ENCODE data around the gene SNCB.

Gene SNCB

GRCh38 chr5:176636426-176636825 lies 6.1 kb upstream of the SNCB start:
- H3K36me3 ChIP-seq (ENCODE audit: control insufficient read depth in 1 of 2, insufficient read depth in 2 of 2, low read length in 2 of 2): no peaks in the 10 kb centered on the region
- no peak overlapping the region for H3K4me3 ChIP-seq (ENCODE audit: low read depth, low read length)
- H4K8ac ChIP-seq (ENCODE audit: low read depth, low read length): no peak overlapping the region
- peaks cover 5% of the 10 kb centered on the region for H3K9me3 ChIP-seq (ENCODE audit: insufficient read depth, low read depth, low read length)
- H2BK5ac ChIP-seq (ENCODE audit: low read depth, low read length, poor library complexity): no peak overlapping the region
- H3K79me1 ChIP-seq (ENCODE audit: low read length): no peaks in the 10 kb centered on the region
- no peak overlapping the region for H2AFZ ChIP-seq (ENCODE audit: insufficient read depth, low read length, poor library complexity)
- no peak overlapping the region for H3K18ac ChIP-seq (ENCODE audit: low read length)
- no peak overlapping the region for H3K14ac ChIP-seq (ENCODE audit: low read length)
- no peak overlapping the region for H2BK120ac ChIP-seq (ENCODE audit: insufficient read depth, low read length, poor library complexity)
- H3K9ac ChIP-seq (ENCODE audit: low read length): no peak overlapping the region
- no peak overlapping the region for H3K4ac ChIP-seq (ENCODE audit: low read depth, low read length)
- H3K23ac ChIP-seq (ENCODE audit: low read length): no peak overlapping the region
- no CpG with 5 or more reads among the region's 9 CpGs for WGBS (ENCODE audit: extremely low coverage, insufficient coverage, insufficient read length)
- no peaks in the 10 kb centered on the region for H3K4me1 ChIP-seq (ENCODE audit: control insufficient read depth in 1 of 2, insufficient read depth in 2 of 2, low read length in 2 of 2)
- H3K27ac ChIP-seq (ENCODE audit: low read depth, low read length): no peak overlapping the region
- H4K91ac ChIP-seq (ENCODE audit: low read depth, low read length): no peak overlapping the region
- H3K79me2 ChIP-seq (ENCODE audit: control insufficient read depth, insufficient read depth, low read length, poor library complexity): no peaks in the 10 kb centered on the region
- no peak for DNase-seq
- no peak overlapping the region for H4K12ac ChIP-seq (ENCODE audit: low read depth, low read length)
- peaks cover 3% of the 10 kb centered on the region for H3K27me3 ChIP-seq (ENCODE audit: insufficient read depth, low read length)
- H3K4me2 ChIP-seq (ENCODE audit: low read length): no peak overlapping the region
- no peak overlapping the region for H2BK12ac ChIP-seq (ENCODE audit: low read length)
- no peak overlapping the region for H2AK5ac ChIP-seq (ENCODE audit: low read length)

GRCh38 chr5:176633598-176633997 lies 3.3 kb upstream of the SNCB start:
- Histone ChIP-seq H3K18ac (ENCODE audit: low read length) (no peak overlapping the region), H4K91ac (ENCODE audit: low read depth, low read length) (no peak overlapping the region), H3K4me3 (ENCODE audit: low read depth, low read length) (no peak overlapping the region), H3K27ac (ENCODE audit: low read depth, low read length) (no peak overlapping the region), H3K4me1 (ENCODE audit: control insufficient read depth in 1 of 2, insufficient read depth in 2 of 2, low read length in 2 of 2) (peaks cover 0 to 6% of the 10 kb centered on the region in 2 experiments), H3K79me1 (ENCODE audit: low read length) (no peaks in the 10 kb centered on the region), H4K12ac (ENCODE audit: low read depth, low read length) (no peak overlapping the region), H2BK12ac (ENCODE audit: low read length) (no peak overlapping the region), H2BK5ac (ENCODE audit: low read depth, low read length, poor library complexity) (no peak overlapping the region), H4K8ac (ENCODE audit: low read depth, low read length) (no peak overlapping the region), H3K4me2 (ENCODE audit: low read length) (no peak overlapping the region), H2AK5ac (ENCODE audit: low read length) (no peak overlapping the region), H3K36me3 (ENCODE audit: control insufficient read depth in 1 of 2, insufficient read depth in 2 of 2, low read length in 2 of 2) (no peaks in the 10 kb centered on the region), H3K79me2 (ENCODE audit: control insufficient read depth, insufficient read depth, low read length, poor library complexity) (no peaks in the 10 kb centered on the region), H3K27me3 (ENCODE audit: insufficient read depth, low read length) (peaks cover 30% of the 10 kb centered on the region), H3K23ac (ENCODE audit: low read length) (no peak overlapping the region), H3K14ac (ENCODE audit: low read length) (no peak overlapping the region), H3K9ac (ENCODE audit: low read length) (no peak overlapping the region), H2AFZ (ENCODE audit: insufficient read depth, low read length, poor library complexity) (no peak overlapping the region), H3K4ac (ENCODE audit: low read depth, low read length) (no peak overlapping the region), H3K9me3 (ENCODE audit: insufficient read depth, low read depth, low read length) (peaks cover 10% of the 10 kb centered on the region), H2BK120ac (ENCODE audit: insufficient read depth, low read length, poor library complexity) (no peak overlapping the region)
- DNase-seq: no peak
- 100% methylated on average over 2 of the region's 6 CpGs for WGBS (ENCODE audit: extremely low coverage, insufficient coverage, insufficient read length)

DNA sequence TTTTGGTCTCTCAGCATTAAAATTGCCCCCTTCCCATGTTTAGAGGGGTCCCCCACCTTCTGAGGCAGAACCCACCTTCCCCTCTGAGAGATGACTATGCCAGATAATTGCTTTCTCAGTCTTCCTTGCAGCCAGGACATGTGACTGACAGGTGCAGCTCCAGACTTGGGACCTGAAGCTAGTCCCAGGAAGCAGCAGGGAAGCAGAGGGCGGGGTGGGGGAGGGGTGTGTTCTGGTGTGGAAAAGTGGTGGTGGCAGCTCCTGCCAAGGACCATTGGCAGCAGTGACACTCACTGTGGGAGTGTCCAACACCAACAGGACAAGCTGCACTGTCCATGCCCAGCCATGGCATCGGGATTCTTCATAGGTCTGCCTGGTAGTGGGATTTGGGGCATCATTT lies 2.4 kb upstream of the SNCB start:
- no peak for DNase-seq
- no peaks in the 10 kb centered on the region for H3K79me1 ChIP-seq (ENCODE audit: low read length)
- peaks cover 10% of the 10 kb centered on the region for H3K9me3 ChIP-seq (ENCODE audit: insufficient read depth, low read depth, low read length)
- H3K18ac ChIP-seq (ENCODE audit: low read length): no peak overlapping the region
- H3K9ac ChIP-seq (ENCODE audit: low read length): no peak overlapping the region
- peaks cover 0 to 6% of the 10 kb centered on the region in 2 experiments for H3K4me1 ChIP-seq (ENCODE audit: control insufficient read depth in 1 of 2, insufficient read depth in 2 of 2, low read length in 2 of 2)
- H3K27me3 ChIP-seq (ENCODE audit: insufficient read depth, low read length): peaks cover 34% of the 10 kb centered on the region
- H3K4me2 ChIP-seq (ENCODE audit: low read length): no peak overlapping the region
- H2AFZ ChIP-seq (ENCODE audit: insufficient read depth, low read length, poor library complexity): no peak overlapping the region
- no peaks in the 10 kb centered on the region for H3K79me2 ChIP-seq (ENCODE audit: control insufficient read depth, insufficient read depth, low read length, poor library complexity)
- H3K4ac ChIP-seq (ENCODE audit: low read depth, low read length): no peak overlapping the region
- WGBS (ENCODE audit: extremely low coverage, insufficient coverage, insufficient read length): no CpG with 5 or more reads among the region's 2 CpGs
- H4K12ac ChIP-seq (ENCODE audit: low read depth, low read length): no peak overlapping the region
- H4K91ac ChIP-seq (ENCODE audit: low read depth, low read length): no peak overlapping the region
- H3K27ac ChIP-seq (ENCODE audit: low read depth, low read length): no peak overlapping the region
- no peak overlapping the region for H3K14ac ChIP-seq (ENCODE audit: low read length)
- H2BK5ac ChIP-seq (ENCODE audit: low read depth, low read length, poor library complexity): no peak overlapping the region
- H2BK120ac ChIP-seq (ENCODE audit: insufficient read depth, low read length, poor library complexity): no peak overlapping the region
- no peaks in the 10 kb centered on the region for H3K36me3 ChIP-seq (ENCODE audit: control insufficient read depth in 1 of 2, insufficient read depth in 2 of 2, low read length in 2 of 2)
- H2AK5ac ChIP-seq (ENCODE audit: low read length): no peak overlapping the region
- no peak overlapping the region for H2BK12ac ChIP-seq (ENCODE audit: low read length)
- no peak overlapping the region for H4K8ac ChIP-seq (ENCODE audit: low read depth, low read length)
- H3K4me3 ChIP-seq (ENCODE audit: low read depth, low read length): no peak overlapping the region
- H3K23ac ChIP-seq (ENCODE audit: low read length): no peak overlapping the region

DNA sequence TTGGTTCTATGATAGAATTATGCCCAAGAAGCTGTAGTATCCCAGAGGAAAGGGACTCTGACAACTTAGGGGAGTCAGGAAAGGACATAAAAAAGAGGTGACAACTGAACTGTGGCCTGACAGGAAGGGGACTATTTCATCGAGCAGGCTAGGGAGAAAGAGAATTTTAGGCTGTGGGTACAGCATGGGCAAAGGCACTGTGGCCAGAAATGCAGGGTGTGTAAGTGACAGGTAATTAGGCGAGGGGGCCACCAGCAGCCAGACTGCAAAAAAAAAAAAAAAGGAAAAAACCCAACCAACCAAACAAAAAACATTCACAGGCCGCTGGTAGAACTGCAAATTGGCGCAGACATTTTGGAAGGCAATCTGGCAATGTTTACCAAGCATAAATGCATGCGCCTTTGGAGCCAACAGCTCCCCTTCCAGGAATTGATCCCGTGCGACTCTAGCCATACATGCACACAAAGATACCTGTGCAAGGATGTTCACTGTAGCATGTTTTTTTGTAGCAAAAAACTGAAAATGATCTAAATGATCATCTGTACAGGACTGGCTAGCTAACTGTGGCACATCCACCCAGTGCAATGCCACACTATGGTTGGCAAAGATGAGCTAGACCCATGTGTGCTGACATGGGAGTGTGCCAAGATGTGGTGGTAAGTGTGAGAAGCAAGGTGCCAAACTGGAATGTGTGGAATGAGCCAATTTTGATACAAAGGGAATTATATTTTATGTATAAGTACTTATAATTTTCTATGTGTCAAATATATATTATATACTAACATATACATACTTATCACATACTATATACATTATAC lies 1.3 kb upstream of the SNCB start:
- Histone ChIP-seq H2AK5ac (ENCODE audit: low read length) (no peak overlapping the region), H2BK120ac (ENCODE audit: insufficient read depth, low read length, poor library complexity) (no peak overlapping the region), H3K4ac (ENCODE audit: low read depth, low read length) (no peak overlapping the region), H3K36me3 (ENCODE audit: control insufficient read depth in 1 of 2, insufficient read depth in 2 of 2, low read length in 2 of 2) (no peaks in the 10 kb centered on the region), H3K27me3 (ENCODE audit: insufficient read depth, low read length) (peaks cover 34% of the 10 kb centered on the region), H4K12ac (ENCODE audit: low read depth, low read length) (no peak overlapping the region), H3K79me1 (ENCODE audit: low read length) (no peaks in the 10 kb centered on the region), H3K14ac (ENCODE audit: low read length) (no peak overlapping the region), H3K9ac (ENCODE audit: low read length) (no peak overlapping the region), H3K18ac (ENCODE audit: low read length) (no peak overlapping the region), H3K4me1 (ENCODE audit: control insufficient read depth in 1 of 2, insufficient read depth in 2 of 2, low read length in 2 of 2) (peaks cover 0 to 6% of the 10 kb centered on the region in 2 experiments), H3K4me2 (ENCODE audit: low read length) (no peak overlapping the region), H3K27ac (ENCODE audit: low read depth, low read length) (no peak overlapping the region), H4K91ac (ENCODE audit: low read depth, low read length) (no peak overlapping the region), H2BK12ac (ENCODE audit: low read length) (no peak overlapping the region), H4K8ac (ENCODE audit: low read depth, low read length) (no peak overlapping the region), H2BK5ac (ENCODE audit: low read depth, low read length, poor library complexity) (no peak overlapping the region), H3K23ac (ENCODE audit: low read length) (no peak overlapping the region), H3K4me3 (ENCODE audit: low read depth, low read length) (no peak overlapping the region), H3K79me2 (ENCODE audit: control insufficient read depth, insufficient read depth, low read length, poor library complexity) (no peaks in the 10 kb centered on the region), H3K9me3 (ENCODE audit: insufficient read depth, low read depth, low read length) (peaks cover 10% of the 10 kb centered on the region), H2AFZ (ENCODE audit: insufficient read depth, low read length, poor library complexity) (no peak overlapping the region)
- WGBS (ENCODE audit: extremely low coverage, insufficient coverage, insufficient read length): no CpG with 5 or more reads among the region's 7 CpGs
- DNase-seq: no peak
